NCI-H2227 (cell line): ENCODE measurements around the gene ERICH2.

Experiments
- DNase-seq: peaks from one replicate; lab custom pipeline; 2025; ENCODE audit not compliant: unreplicated experiment; lab: John Stamatoyannopoulos, UW

Gene ERICH2

GRCh38 chr2:170816504-170817092 lies 46.4 kb downstream of the ERICH2 start, which contains the start of gene GAD1:
Gene GAD1, plus strand, starts transcription at chr2:170816887. Its CDS starts 1,705 bp downstream, at chr2:170818592.
- peak; percentile 94 for DNase-seq

GRCh38 chr2:170817093-170818035 lies 47.2 kb downstream of the ERICH2 start:
- peak; percentile 75 for DNase-seq

GRCh38 chr2:170818036-170818751 lies 48.0 kb downstream of the ERICH2 start:
- DNase-seq: peak; percentile 59

GRCh38 chr2:170818752-170819470 lies 48.7 kb downstream of the ERICH2 start:
- DNase-seq: no peak

- no peak for DNase-seq
Observed at GRCh38 chr2:170819680-170820664, 49.8 kb downstream of the ERICH2 start.

GRCh38 chr2:170820757-170821530 lies 50.8 kb downstream of the ERICH2 start:
- no peak for DNase-seq

- DNase-seq: no peak
Observed at GRCh38 chr2:170821531-170822289, 51.5 kb downstream of the ERICH2 start.

GRCh38 chr2:170822290-170823087 lies 52.3 kb downstream of the ERICH2 start:
- DNase-seq: no peak

- no peak for DNase-seq
Observed at GRCh38 chr2:170823088-170823897, 53.1 kb downstream of the ERICH2 start.

- DNase-seq: no peak
Observed at GRCh38 chr2:170823898-170824215, 53.7 kb downstream of the ERICH2 start.

- no peak for DNase-seq
Observed at GRCh38 chr2:170824526-170825015, 54.4 kb downstream of the ERICH2 start.

- no peak for DNase-seq
Observed at GRCh38 chr2:170827841-170828532, 57.8 kb downstream of the ERICH2 start.

- DNase-seq: no peak
Observed at GRCh38 chr2:170828533-170828916, 58.3 kb downstream of the ERICH2 start.

GRCh38 chr2:170829036-170829435 lies 58.9 kb downstream of the ERICH2 start:
- no peak for DNase-seq

- DNase-seq: no peak
Observed at GRCh38 chr2:170830166-170830565, 60.0 kb downstream of the ERICH2 start.

- no peak for DNase-seq
Observed at GRCh38 chr2:170831115-170831514, 60.9 kb downstream of the ERICH2 start.
